HS-5 (cell line): ENCODE measurements around the gene C2CD5.

Experiments used
- DNase-seq: peaks from one replicate; pipeline ENCODE4 v3.0.0-alpha.2; 2012; ENCODE audit warnings: low read depth

The C2CD5 gene

GRCh38 chr12:22414742-22415141, 129.6 kb downstream of the C2CD5 start:
- no peak for DNase-seq

DNA sequence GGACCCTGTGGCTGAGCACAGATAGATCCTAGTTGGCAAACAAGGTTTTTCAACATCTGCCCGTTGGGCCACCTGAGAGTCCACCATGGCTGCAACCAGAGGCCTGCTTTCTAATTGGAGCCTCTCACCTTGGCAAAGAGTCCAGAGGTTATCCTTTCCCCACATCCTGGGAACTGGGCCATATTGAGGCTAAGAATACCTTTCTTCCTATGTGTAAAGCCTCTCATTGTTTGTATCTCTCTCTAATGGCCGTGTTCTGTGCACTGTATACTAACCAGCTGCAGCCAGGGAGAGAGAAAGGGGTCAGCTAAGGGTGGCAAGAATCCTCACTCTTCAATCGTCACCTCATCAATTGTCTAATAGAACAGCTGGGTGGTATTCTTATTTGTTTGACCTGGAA, 130.8 kb downstream of the C2CD5 start:
- DNase-seq = no peak

DNA sequence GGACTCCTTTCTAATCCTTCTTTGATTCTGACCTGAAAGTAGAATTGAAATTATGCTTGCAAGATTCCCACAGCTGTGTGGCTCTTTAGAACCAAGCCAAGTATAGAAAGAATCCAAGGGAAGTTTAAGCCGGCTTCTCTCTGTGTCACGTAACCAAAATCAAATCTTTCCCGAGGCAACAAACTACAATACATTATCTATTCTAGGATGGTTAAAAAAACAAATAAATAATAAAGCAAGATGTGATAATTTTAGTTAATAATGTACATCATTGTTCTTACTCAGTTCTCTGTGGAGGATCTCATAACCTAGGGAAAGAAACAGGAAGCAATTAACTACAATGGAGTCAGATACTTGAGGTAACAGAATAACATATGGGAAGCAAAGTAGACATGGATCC, 131.8 kb downstream of the C2CD5 start:
- no peak for DNase-seq

GRCh38 chr12:22410486-22410885, 133.9 kb downstream of the C2CD5 start:
- no peak for DNase-seq

DNA sequence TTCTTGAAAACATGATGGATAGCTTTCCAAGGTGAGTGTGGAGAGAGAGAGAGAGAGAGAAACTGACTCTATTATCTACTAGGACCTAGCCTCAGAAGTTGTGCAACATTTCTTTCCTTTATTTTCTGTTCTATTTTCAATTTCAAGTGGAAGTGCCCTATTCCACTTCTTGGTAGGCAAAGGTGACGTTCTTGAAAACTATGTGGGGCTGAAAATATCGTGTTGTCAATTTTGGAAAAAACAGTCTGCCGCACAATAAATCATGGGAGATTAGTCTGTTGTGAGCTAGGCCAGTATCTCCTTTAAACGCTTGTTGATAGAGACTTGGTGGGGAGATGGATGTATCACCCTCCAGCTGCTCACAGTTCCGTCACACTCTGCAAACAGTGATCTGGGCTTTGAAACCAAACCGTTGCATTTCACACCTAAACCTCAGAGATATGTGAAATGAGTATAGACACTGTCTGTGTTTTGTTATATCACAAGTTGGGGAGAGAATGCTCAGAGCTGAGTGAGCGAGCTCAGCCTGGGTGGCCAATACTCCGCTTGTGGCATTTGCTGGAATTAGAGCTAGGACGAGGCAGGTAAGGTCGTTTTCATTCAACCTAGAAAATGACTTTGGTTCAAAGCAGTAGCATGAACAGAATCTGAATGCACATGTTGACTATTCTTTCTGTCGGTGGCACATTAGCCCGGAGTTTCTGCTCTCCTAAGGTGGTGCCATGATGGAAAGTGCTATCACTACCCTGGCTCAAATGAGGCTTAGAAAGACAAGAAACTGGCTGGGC, 134.8 kb downstream of the C2CD5 start:
- DNase-seq = no peak

GRCh38 chr12:22408610-22409376, 135.5 kb downstream of the C2CD5 start:
- DNase-seq = no peak

- no peak for DNase-seq
These were observed 136.9 kb downstream of the C2CD5 start for GRCh38 chr12:22407397-22407796.

DNA sequence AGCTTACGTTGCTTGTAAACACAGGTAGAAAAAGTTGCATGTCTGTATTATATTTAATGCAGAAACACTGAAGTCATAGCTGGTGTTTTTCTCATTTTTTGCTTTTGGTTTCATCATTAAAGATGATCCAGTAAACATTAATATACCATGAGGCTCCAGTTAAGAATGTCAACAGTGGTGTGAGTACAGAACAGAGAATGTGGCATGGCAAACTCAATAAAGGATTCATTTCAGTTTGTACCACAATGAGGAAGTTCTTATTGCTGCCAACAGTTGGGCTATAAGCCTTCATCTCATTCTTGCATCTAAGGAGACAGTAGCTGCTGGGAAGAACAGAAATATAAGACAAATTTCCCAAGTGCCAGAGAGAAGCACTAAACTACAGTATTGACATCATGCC, 137.7 kb downstream of the C2CD5 start:
- no peak for DNase-seq

- no peak for DNase-seq
These were observed 144.7 kb downstream of the C2CD5 start for GRCh38 chr12:22399464-22400180.
